Measurements from ENCODE around the gene PDPK1. TPM values are rescaled to one million over a fixed set of nuclear protein-coding genes. Genes with fewer than 3 reads are reported as not detected.

Gene PDPK1
- total RNA-seq, 1 experiment from 2014 or later: 31.6 TPM

DNA sequence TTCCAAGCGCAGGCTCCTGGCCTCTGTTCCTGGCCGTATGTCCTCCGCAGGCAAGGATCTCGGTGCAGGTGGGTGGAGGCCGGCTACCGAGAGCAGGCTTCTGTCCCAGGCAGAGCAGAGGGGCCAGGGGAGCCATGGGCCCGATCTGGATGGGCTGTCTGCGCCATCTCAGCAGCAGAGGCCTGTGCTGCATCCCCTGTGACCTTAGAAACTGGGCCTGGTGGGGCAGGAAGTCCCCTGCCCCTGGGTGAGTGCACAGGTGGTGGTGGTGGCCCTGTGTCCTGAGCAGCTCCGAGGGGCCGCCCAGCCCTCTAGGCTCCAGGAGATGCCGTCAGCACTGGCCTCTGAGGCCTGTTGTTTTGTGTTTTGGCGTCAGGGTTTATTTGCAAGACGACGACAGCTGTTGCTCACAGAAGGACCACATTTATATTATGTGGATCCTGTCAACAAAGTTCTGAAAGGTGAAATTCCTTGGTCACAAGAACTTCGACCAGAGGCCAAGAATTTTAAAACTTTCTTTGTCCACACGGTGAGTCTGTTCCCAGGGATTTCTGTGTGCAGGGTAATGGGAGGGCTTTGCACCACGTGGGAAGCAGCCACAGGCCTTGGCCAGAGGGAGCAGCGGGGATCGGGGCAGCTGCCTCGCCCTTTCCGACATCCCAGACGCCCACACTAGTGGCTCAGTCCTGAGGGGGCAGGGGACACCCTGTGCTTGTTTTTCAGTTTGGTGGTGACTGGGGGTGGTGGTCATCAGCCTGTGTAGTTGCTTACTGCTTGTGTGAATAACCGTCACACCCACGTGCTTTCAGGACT lies 59.1 kb downstream of the PDPK1 start:
- Histone ChIP-seq H3K9me3 (ENCODE audit: low read depth, low read length, poor library complexity, severe bottlenecking) (no peaks in the 10 kb centered on the region), H3K27ac (ENCODE audit: low read depth, low read length, poor library complexity, severe bottlenecking) (no peak overlapping the region), H3K36me3 (ENCODE audit: insufficient read depth, low read length, poor library complexity, severe bottlenecking) (peaks cover 10% of the 10 kb centered on the region), H3K4me1 (ENCODE audit: insufficient read depth, low read length, poor library complexity, severe bottlenecking) (no peaks in the 10 kb centered on the region), H3K4me3 (ENCODE audit: low read depth, low read length, poor library complexity, severe bottlenecking) (no peak overlapping the region), H3K27me3 (replicated peaks; ENCODE audit: insufficient read depth, low read depth, low read length, poor library complexity) (no peaks in the 10 kb centered on the region)
- intact Hi-C loops (cut with micrococcal nuclease; ENCODE audit: unreplicated experiment): no loop called here
- POLR2A ChIA-PET (ENCODE audit: low non-redundant PET): no interaction called here
- CTCF ChIA-PET: no interaction called here
- no peak for DNase-seq (ENCODE audit: low spot score)
- no peak for TF ChIP-seq EZH2 (IDR thresholded peaks at IDR 0.05; ENCODE audit: borderline replicate concordance, low read depth, low read length, poor library complexity, severe bottlenecking)
- TF ChIP-seq, protein P1, sequence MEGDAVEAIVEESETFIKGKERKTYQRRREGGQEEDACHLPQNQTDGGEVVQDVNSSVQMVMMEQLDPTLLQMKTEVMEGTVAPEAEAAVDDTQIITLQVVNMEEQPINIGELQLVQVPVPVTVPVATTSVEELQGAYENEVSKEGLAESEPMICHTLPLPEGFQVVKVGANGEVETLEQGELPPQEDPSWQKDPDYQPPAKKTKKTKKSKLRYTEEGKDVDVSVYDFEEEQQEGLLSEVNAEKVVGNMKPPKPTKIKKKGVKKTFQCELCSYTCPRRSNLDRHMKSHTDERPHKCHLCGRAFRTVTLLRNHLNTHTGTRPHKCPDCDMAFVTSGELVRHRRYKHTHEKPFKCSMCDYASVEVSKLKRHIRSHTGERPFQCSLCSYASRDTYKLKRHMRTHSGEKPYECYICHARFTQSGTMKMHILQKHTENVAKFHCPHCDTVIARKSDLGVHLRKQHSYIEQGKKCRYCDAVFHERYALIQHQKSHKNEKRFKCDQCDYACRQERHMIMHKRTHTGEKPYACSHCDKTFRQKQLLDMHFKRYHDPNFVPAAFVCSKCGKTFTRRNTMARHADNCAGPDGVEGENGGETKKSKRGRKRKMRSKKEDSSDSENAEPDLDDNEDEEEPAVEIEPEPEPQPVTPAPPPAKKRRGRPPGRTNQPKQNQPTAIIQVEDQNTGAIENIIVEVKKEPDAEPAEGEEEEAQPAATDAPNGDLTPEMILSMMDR (conservative IDR thresholded peaks at IDR 0.05; ENCODE audit: low read depth, low read length): no peak
- no TSS peak for BruUV-seq (replicated peaks)

DNA sequence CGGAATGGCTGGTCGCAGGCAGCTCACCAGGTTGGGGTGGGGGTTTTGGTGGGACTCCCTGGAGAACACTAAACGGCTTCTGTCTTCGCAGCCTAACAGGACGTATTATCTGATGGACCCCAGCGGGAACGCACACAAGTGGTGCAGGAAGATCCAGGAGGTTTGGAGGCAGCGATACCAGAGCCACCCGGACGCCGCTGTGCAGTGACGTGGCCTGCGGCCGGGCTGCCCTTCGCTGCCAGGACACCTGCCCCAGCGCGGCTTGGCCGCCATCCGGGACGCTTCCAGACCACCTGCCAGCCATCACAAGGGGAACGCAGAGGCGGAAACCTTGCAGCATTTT lies 59.7 kb downstream of the PDPK1 start:
- no peak for TF ChIP-seq EZH2 (IDR thresholded peaks at IDR 0.05; ENCODE audit: borderline replicate concordance, low read depth, low read length, poor library complexity, severe bottlenecking)
- TF ChIP-seq, protein P1 (conservative IDR thresholded peaks at IDR 0.05; ENCODE audit: low read depth, low read length): no peak
- BruUV-seq (replicated peaks): no TSS peak
- CTCF ChIA-PET: no interaction called here
- Histone ChIP-seq H3K36me3 (ENCODE audit: insufficient read depth, low read length, poor library complexity, severe bottlenecking) (peaks cover 10% of the 10 kb centered on the region), H3K27me3 (replicated peaks; ENCODE audit: insufficient read depth, low read depth, low read length, poor library complexity) (no peaks in the 10 kb centered on the region), H3K4me1 (ENCODE audit: insufficient read depth, low read length, poor library complexity, severe bottlenecking) (no peaks in the 10 kb centered on the region), H3K9me3 (ENCODE audit: low read depth, low read length, poor library complexity, severe bottlenecking) (no peaks in the 10 kb centered on the region), H3K4me3 (ENCODE audit: low read depth, low read length, poor library complexity, severe bottlenecking) (no peak overlapping the region), H3K27ac (ENCODE audit: low read depth, low read length, poor library complexity, severe bottlenecking) (no peak overlapping the region)
- POLR2A ChIA-PET (ENCODE audit: low non-redundant PET): no interaction called here
- DNase-seq (ENCODE audit: low spot score): no peak
- intact Hi-C loops (cut with micrococcal nuclease; ENCODE audit: unreplicated experiment): no loop called here

DNA sequence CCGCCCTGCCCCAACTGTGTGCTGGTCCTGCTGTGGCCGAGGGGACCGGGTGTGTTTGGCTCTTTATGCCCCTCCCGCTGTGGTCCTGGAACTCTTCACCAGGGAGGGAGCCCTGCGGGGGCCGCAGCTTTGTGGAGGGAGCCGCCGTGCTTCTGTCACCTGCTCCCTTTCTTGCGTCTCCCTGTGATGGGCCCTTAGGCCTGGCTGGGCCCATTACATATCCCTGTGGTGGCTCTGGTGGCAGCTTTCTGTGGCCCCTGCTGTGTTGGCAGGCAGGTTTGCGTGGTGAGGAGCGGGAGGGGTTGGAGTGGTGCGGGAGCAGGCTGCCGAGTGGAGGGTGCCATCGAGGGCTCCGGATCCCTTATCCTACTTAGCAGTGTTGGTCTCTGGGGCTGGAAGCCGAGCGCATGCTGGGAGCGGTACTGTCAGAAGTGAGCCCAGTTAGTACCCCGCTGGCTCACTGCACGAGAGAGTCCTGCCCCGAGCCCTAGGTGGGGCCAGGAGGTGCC lies 60.4 kb downstream of the PDPK1 start:
- H3K4me1 ChIP-seq (ENCODE audit: insufficient read depth, low read length, poor library complexity, severe bottlenecking): no peaks in the 10 kb centered on the region
- ChIA-PET POLR2A (ENCODE audit: low non-redundant PET) (no interaction called here), CTCF (no interaction called here)
- no peak overlapping the region for H3K27ac ChIP-seq (ENCODE audit: low read depth, low read length, poor library complexity, severe bottlenecking)
- no peaks in the 10 kb centered on the region for H3K27me3 ChIP-seq (replicated peaks; ENCODE audit: insufficient read depth, low read depth, low read length, poor library complexity)
- no TSS peak for BruUV-seq (replicated peaks)
- H3K4me3 ChIP-seq (ENCODE audit: low read depth, low read length, poor library complexity, severe bottlenecking): no peak overlapping the region
- peaks cover 10% of the 10 kb centered on the region for H3K36me3 ChIP-seq (ENCODE audit: insufficient read depth, low read length, poor library complexity, severe bottlenecking)
- intact Hi-C loops (cut with micrococcal nuclease; ENCODE audit: unreplicated experiment): no loop called here
- TF ChIP-seq, protein P1 (conservative IDR thresholded peaks at IDR 0.05; ENCODE audit: low read depth, low read length): no peak
- TF ChIP-seq EZH2 (IDR thresholded peaks at IDR 0.05; ENCODE audit: borderline replicate concordance, low read depth, low read length, poor library complexity, severe bottlenecking): no peak
- DNase-seq (ENCODE audit: low spot score): no peak
- no peaks in the 10 kb centered on the region for H3K9me3 ChIP-seq (ENCODE audit: low read depth, low read length, poor library complexity, severe bottlenecking)
